Panc1 (cell line): ENCODE data around the gene P4HTM. TPM values are rescaled to one million over a fixed set of nuclear protein-coding genes. Genes with fewer than 3 reads are reported as not detected.
A peak's percentile ranks its signal among the peaks of the same experiment; 100 is the strongest.

Source experiments
- ATAC-seq: fragments of 200-7000 bp; cut with Tn5 transposase; 2 replicates; pipeline ENCODE4 v1.9.1; 2020; ENCODE audit warnings: mild to moderate bottlenecking, moderate library complexity
- BruUV-seq: library from RNA; stranded (reverse); fragments of 400-500 nt; replicated peaks from 2 replicates; lab custom pipeline; 2021; lab: Mats Ljungman, UMichigan
- CTCF ChIA-PET: fragments of 300-600 bp; sonication (Branson Sonifier 250); formaldehyde crosslinking; loops from one replicate; lab custom pipeline; 2022; ENCODE audit warnings: antibody characterized with exemption; lab: Charles Lee
- POLR2A ChIA-PET: fragments of 300-600 bp; sonication (Branson Sonifier 250); formaldehyde crosslinking; loops from one replicate; lab custom pipeline; 2022; ENCODE audit warnings: antibody characterized with exemption; lab: Charles Lee
- DNase-seq: peaks from one replicate; pipeline ENCODE4 v3.0.0-alpha.2; 2010; ENCODE audit warnings: low read depth, low spot score
- H3K27ac ChIP-seq: 2 replicates; pipeline ENCODE4 v1.5.1; 2011; ENCODE audit warnings: mild to moderate bottlenecking, low read length, inconsistent platforms
- H3K27me3 ChIP-seq: fragments of 200-500 bp; sonication (Bioruptor generic); 2 replicates; pipeline ENCODE4 v1.6.0; 2014; ENCODE audit warnings: low read length, inconsistent platforms; ENCODE audit not compliant: control insufficient read depth, insufficient read depth
- H3K36me3 ChIP-seq: fragments of 200-500 bp; sonication (Bioruptor generic); 2 replicates; pipeline ENCODE4 v1.5.1; 2014; ENCODE audit warnings: inconsistent platforms, mild to moderate bottlenecking, low read length, moderate library complexity; ENCODE audit not compliant: control insufficient read depth, insufficient read depth
- H3K4me1 ChIP-seq: 2 replicates; pipeline ENCODE4 v1.5.1; 2011; ENCODE audit warnings: inconsistent platforms, mild to moderate bottlenecking, low read length, moderate library complexity; ENCODE audit not compliant: control insufficient read depth, insufficient read depth
- H3K4me3 ChIP-seq, 2 experiments: 2 replicates each; pipeline ENCODE4 v1.5.1; 2011 to 2012; ENCODE audit warnings: low read depth in 2 of 2, low read length in 2 of 2, mild to moderate bottlenecking in 2 of 2, inconsistent platforms in 1 of 2, moderate library complexity in 1 of 2
- H3K9me3 ChIP-seq: fragments of 200-500 bp; sonication (Bioruptor generic); 2 replicates; pipeline ENCODE4 v1.5.1; 2014; ENCODE audit warnings: low read depth, mild to moderate bottlenecking, inconsistent platforms, low read length, moderate library complexity; ENCODE audit not compliant: control insufficient read depth, insufficient read depth
- CTCF ChIP-seq: fragments of 450-650 bp; IDR thresholded peaks from 2 replicates; pipeline ENCODE4 v1.5.1; 2017; ENCODE audit warnings: mild to moderate bottlenecking
- POLR2AphosphoS5 ChIP-seq: IDR thresholded peaks from 2 replicates; pipeline ENCODE4 v1.6.1; 2012; ENCODE audit warnings: mild to moderate bottlenecking, low read depth, low read length, moderate library complexity
- SIN3A ChIP-seq: IDR thresholded peaks from 2 replicates; pipeline ENCODE4 v1.6.1; 2012; ENCODE audit warnings: low read depth, mild to moderate bottlenecking, low read length, moderate library complexity, borderline replicate concordance; ENCODE audit not compliant: insufficient read depth
- in situ Hi-C: cut with HindIII; loops from 2 replicates; pipeline ENCODE4 v1.10.0; 2016; ENCODE audit warnings: low sequenced_read_pairs, low pct_unique_long_range_greater_than_20kb
- intact Hi-C: fragments of 100-400 bp; cut with micrococcal nuclease; formaldehyde crosslinking; loops from one replicate; pipeline ENCODE4 v1.10.0; 2022; ENCODE audit not compliant: unreplicated experiment
- total RNA-seq: library from RNA; stranded (reverse); gene quantifications from one replicate; pipeline ENCODE4 v1.2.1, GENCODE V29; 2021; ENCODE audit not compliant: unreplicated experiment

The P4HTM gene
- total RNA-seq, 1 experiment from 2014 or later: 28.3 TPM

GRCh38 chr3:49013113-49013737, 23.2 kb downstream of the P4HTM start (continued):
- TF ChIP-seq CTCF: no peak

GRCh38 chr3:49013738-49014660, 24.0 kb downstream of the P4HTM start:
- intact Hi-C loops: no loop called here
- peaks cover 8% of the 10 kb centered on the region for H3K4me1 ChIP-seq
- no peaks in the 10 kb centered on the region for H3K9me3 ChIP-seq
- H3K36me3 ChIP-seq: no peaks in the 10 kb centered on the region; the same call in 1 of the 2 replicates
- POLR2A ChIA-PET: interaction anchor here (0.6 to 0.7 kb wide), 2 partner anchors 11 to 26 kb away, joined by 7 read pairs; no protein-coding TSS in a partner anchor
- no peak overlapping the region for H3K4me3 ChIP-seq
- TF ChIP-seq POLR2AphosphoS5 (no peak; the same call in 1 of the 2 replicates), SIN3A (no peak), CTCF (peak; percentile 77)
- DNase-seq (no peak), ATAC-seq (no peak)
- no TSS peak for BruUV-seq
- H3K27me3 ChIP-seq: no peaks in the 10 kb centered on the region
- CTCF ChIA-PET: interaction anchor here (0.9 kb wide), 1 partner anchor 26 kb away, joined by 3 read pairs; no protein-coding TSS in a partner anchor
- H3K27ac ChIP-seq: no peak overlapping the region
- in situ Hi-C loops: no loop called here

GRCh38 chr3:49015072-49015471, 25.0 kb downstream of the P4HTM start:
- no peaks in the 10 kb centered on the region; the same call in 1 of the 2 replicates for H3K36me3 ChIP-seq
- ChIA-PET POLR2A (no interaction called here), CTCF (no interaction called here)
- TF ChIP-seq CTCF (no peak), POLR2AphosphoS5 (peak; percentile 55; the same call in 1 of the 2 replicates)
- in situ Hi-C loops (no loop called here), intact Hi-C loops (no loop called here)
- no peak overlapping the region for H3K4me3 ChIP-seq
- H3K9me3 ChIP-seq: no peaks in the 10 kb centered on the region
- BruUV-seq: no TSS peak
- no peak overlapping the region for H3K27ac ChIP-seq
- no peaks in the 10 kb centered on the region for H3K27me3 ChIP-seq
- H3K4me1 ChIP-seq: peaks cover 8% of the 10 kb centered on the region
- ATAC-seq: no peak
- DNase-seq: no peak
